ENCODE results near the gene SND1. TPM values are rescaled to one million over a fixed set of nuclear protein-coding genes. Genes with fewer than 3 reads are reported as not detected.

SND1 gene
- total and polyA plus RNA-seq, 10 of the 15 experiments (the other 5 are each of a cell fraction or from before 2014, with no cell fraction given): 52.4 to 270 (median 146) TPM

DNA sequence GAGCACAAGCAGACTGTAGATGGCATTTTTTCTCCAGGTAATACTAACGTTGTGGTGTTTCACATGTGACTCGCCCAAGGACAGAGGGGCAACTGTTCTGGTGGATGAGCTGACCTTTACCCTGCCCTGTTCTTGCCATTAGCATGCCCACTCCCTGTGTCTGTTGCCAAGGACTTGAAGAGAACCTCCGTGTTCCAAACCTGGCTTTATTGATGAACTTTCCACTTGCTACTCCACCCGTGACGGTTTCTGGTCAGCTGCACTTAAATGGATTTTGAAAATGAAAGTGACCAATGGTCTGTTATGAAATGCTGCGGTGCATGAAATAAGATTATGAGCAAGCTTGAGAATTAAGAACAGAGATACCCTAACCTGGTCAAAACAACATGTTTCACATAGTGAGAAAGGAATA lies 348.9 kb downstream of the SND1 start (continued):
- TF ChIP-seq CBX3 (IDR thresholded peaks at IDR 0.05; ENCODE audit: borderline replicate concordance, low read depth): no peak
- TF ChIP-seq PAX5 (IDR thresholded peaks at IDR 0.05; ENCODE audit: borderline replicate concordance, low read depth, low read length): peak; percentile 96
- peak; percentile 66; the same call in 1 of the 2 replicates for TF ChIP-seq NR2F1 (conservative IDR thresholded peaks at IDR 0.05)
- TF ChIP-seq, protein P1, sequence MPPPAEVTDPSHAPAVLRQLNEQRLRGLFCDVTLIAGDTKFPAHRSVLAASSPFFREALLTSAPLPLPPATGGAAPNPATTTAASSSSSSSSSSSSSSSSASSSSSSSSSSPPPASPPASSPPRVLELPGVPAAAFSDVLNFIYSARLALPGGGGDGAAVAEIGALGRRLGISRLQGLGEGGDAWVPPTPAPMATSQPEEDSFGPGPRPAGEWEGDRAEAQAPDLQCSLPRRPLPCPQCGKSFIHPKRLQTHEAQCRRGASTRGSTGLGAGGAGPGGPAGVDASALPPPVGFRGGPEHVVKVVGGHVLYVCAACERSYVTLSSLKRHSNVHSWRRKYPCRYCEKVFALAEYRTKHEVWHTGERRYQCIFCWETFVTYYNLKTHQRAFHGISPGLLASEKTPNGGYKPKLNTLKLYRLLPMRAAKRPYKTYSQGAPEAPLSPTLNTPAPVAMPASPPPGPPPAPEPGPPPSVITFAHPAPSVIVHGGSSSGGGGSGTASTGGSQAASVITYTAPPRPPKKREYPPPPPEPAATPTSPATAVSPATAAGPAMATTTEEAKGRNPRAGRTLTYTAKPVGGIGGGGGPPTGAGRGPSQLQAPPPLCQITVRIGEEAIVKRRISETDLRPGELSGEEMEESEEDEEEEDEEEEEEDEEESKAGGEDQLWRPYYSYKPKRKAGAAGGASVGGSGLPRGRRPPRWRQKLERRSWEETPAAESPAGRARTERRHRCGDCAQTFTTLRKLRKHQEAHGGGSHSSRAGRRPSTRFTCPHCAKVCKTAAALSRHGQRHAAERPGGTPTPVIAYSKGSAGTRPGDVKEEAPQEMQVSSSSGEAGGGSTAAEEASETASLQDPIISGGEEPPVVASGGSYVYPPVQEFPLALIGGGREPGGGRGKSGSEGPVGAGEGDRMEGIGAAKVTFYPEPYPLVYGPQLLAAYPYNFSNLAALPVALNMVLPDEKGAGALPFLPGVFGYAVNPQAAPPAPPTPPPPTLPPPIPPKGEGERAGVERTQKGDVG (CRISPR knock-in tag; IDR thresholded peaks at IDR 0.05): no peak
- no peak for TF ChIP-seq MYC (IDR thresholded peaks at IDR 0.05; ENCODE audit: insufficient read depth, insufficient read length, insufficient replicate concordance, low read length, severe bottlenecking)
- TF ChIP-seq HDGF (IDR thresholded peaks at IDR 0.05): no peak
- peak; percentile 42 for TF ChIP-seq IKZF1 (conservative IDR thresholded peaks at IDR 0.05)
- TF ChIP-seq SPI1 (IDR thresholded peaks at IDR 0.05; ENCODE audit: borderline replicate concordance, insufficient read depth, low read depth, low read length): no peak
- peak; percentile 31 to 45; a peak in 1 of 4 replicates for TF ChIP-seq BHLHE40 (IDR thresholded peaks at IDR 0.05; ENCODE audit: borderline replicate concordance in 1 of 2, low read depth in 2 of 2, low read length in 1 of 2)
- TF ChIP-seq, protein P2, sequence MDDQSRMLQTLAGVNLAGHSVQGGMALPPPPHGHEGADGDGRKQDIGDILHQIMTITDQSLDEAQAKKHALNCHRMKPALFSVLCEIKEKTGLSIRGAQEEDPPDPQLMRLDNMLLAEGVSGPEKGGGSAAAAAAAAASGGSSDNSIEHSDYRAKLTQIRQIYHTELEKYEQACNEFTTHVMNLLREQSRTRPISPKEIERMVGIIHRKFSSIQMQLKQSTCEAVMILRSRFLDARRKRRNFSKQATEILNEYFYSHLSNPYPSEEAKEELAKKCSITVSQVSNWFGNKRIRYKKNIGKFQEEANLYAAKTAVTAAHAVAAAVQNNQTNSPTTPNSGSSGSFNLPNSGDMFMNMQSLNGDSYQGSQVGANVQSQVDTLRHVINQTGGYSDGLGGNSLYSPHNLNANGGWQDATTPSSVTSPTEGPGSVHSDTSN (IDR thresholded peaks at IDR 0.05; ENCODE audit: insufficient replicate concordance, low read depth, low read length): no peak
- TF ChIP-seq SMAD5 (IDR thresholded peaks at IDR 0.05; ENCODE audit: low read depth): no peak
- no peak for TF ChIP-seq NBN (IDR thresholded peaks at IDR 0.05)
- TF ChIP-seq SMC3 (IDR thresholded peaks at IDR 0.05; ENCODE audit: borderline replicate concordance, low read length): no peak
- TF ChIP-seq MEF2B (IDR thresholded peaks at IDR 0.05; ENCODE audit: partially characterized antibody, poor library complexity, severe bottlenecking): no peak
- TF ChIP-seq, protein P3, sequence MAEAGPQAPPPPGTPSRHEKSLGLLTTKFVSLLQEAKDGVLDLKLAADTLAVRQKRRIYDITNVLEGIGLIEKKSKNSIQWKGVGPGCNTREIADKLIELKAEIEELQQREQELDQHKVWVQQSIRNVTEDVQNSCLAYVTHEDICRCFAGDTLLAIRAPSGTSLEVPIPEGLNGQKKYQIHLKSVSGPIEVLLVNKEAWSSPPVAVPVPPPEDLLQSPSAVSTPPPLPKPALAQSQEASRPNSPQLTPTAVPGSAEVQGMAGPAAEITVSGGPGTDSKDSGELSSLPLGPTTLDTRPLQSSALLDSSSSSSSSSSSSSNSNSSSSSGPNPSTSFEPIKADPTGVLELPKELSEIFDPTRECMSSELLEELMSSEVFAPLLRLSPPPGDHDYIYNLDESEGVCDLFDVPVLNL (IDR thresholded peaks at IDR 0.05; ENCODE audit: low read depth, low read length): no peak
- no peak for TF ChIP-seq SUPT20H (IDR thresholded peaks at IDR 0.05; ENCODE audit: borderline replicate concordance, control insufficient read depth, low read depth, low read length)
- TF ChIP-seq CBX5 (IDR thresholded peaks at IDR 0.05; ENCODE audit: low read depth): no peak
- 0 out of 2 replicates have a peak, but pooled peaks have one; percentile 52 for TF ChIP-seq IRF4 (IDR thresholded peaks at IDR 0.05; ENCODE audit: low read depth, low read length)
- no peak for TF ChIP-seq ZNF24 (IDR thresholded peaks at IDR 0.05)
- no peak for TF ChIP-seq KDM1A (IDR thresholded peaks at IDR 0.05; ENCODE audit: borderline replicate concordance)
- TF ChIP-seq KAT2A (conservative IDR thresholded peaks at IDR 0.05; ENCODE audit: control insufficient read depth, low read depth, low read length): no peak
- no peak for TF ChIP-seq POU2F2 (IDR thresholded peaks at IDR 0.05; ENCODE audit: borderline replicate concordance, low read depth, low read length)
- no peak for TF ChIP-seq HDAC2 (IDR thresholded peaks at IDR 0.05)
- TF ChIP-seq POLR2AphosphoS5 (IDR thresholded peaks at IDR 0.05; ENCODE audit: low read length): no peak
- no peak for TF ChIP-seq EED (IDR thresholded peaks at IDR 0.05; ENCODE audit: low read depth)
- TF ChIP-seq IKZF2 (IDR thresholded peaks at IDR 0.05): peak; percentile 44 to 46; a peak in 3 of 4 replicates
- TF ChIP-seq ZNF384 (IDR thresholded peaks at IDR 0.05; ENCODE audit: borderline replicate concordance, low read depth, low read length): no peak
- peak; percentile 16; the same call in 1 of the 2 replicates for TF ChIP-seq ATF7 (IDR thresholded peaks at IDR 0.05; ENCODE audit: low read depth)

All from GM12878 (cell line).